ENCODE measurements around the gene LRRC37A3. TPM values are rescaled to one million over a fixed set of nuclear protein-coding genes. Genes with fewer than 3 reads are reported as not detected.
"Not testable (repeated sequence)": the region's sequence is repeated elsewhere in the genome, so short reads cannot be mapped to it uniquely, and the experiment has no call there.

The LRRC37A3 gene
- total RNA-seq, 1 experiment from 2014 or later: 10.1 TPM

- H3K27ac ChIP-seq (ENCODE audit: low read length); H3K27me3 ChIP-seq (ENCODE audit: low read length); H4K20me1 ChIP-seq (ENCODE audit: insufficient read depth, low read depth, low read length); H3K9me2 ChIP-seq (replicated peaks; ENCODE audit: insufficient read depth, low read length); DNase-seq; H3K4me3 ChIP-seq (ENCODE audit: low read length); H3K9ac ChIP-seq (ENCODE audit: low read length); H3K4me2 ChIP-seq (ENCODE audit: low read depth, low read length, poor library complexity, severe bottlenecking); H3K79me2 ChIP-seq (ENCODE audit: low read length); H3K9me3 ChIP-seq (ENCODE audit: low read length); H3K4me1 ChIP-seq (ENCODE audit: low read length); H2AFZ ChIP-seq (ENCODE audit: low read length); H3K36me3 ChIP-seq (ENCODE audit: insufficient read depth, low read length): not testable (repeated sequence)
Measured at GRCh38 chr17:64930374-64930773, 11.1 kb upstream of the LRRC37A3 start.

GRCh38 chr17:64929419-64930209, 10.3 kb upstream of the LRRC37A3 start:
- not testable (repeated sequence) for H4K20me1 ChIP-seq (ENCODE audit: insufficient read depth, low read depth, low read length); H3K4me3 ChIP-seq (ENCODE audit: low read length); H3K79me2 ChIP-seq (ENCODE audit: low read length); H3K36me3 ChIP-seq (ENCODE audit: insufficient read depth, low read length); H3K9me3 ChIP-seq (ENCODE audit: low read length); H3K4me1 ChIP-seq (ENCODE audit: low read length); DNase-seq; H2AFZ ChIP-seq (ENCODE audit: low read length); H3K27me3 ChIP-seq (ENCODE audit: low read length); H3K9me2 ChIP-seq (replicated peaks; ENCODE audit: insufficient read depth, low read length); H3K9ac ChIP-seq (ENCODE audit: low read length); H3K27ac ChIP-seq (ENCODE audit: low read length); H3K4me2 ChIP-seq (ENCODE audit: low read depth, low read length, poor library complexity, severe bottlenecking)

GRCh38 chr17:64928701-64929100, 9.4 kb upstream of the LRRC37A3 start:
- not testable (repeated sequence) for H3K4me1 ChIP-seq (ENCODE audit: low read length); DNase-seq; H4K20me1 ChIP-seq (ENCODE audit: insufficient read depth, low read depth, low read length); H3K36me3 ChIP-seq (ENCODE audit: insufficient read depth, low read length); H3K79me2 ChIP-seq (ENCODE audit: low read length); H3K9me2 ChIP-seq (replicated peaks; ENCODE audit: insufficient read depth, low read length); H3K27me3 ChIP-seq (ENCODE audit: low read length); H2AFZ ChIP-seq (ENCODE audit: low read length); H3K9ac ChIP-seq (ENCODE audit: low read length); H3K27ac ChIP-seq (ENCODE audit: low read length); H3K4me2 ChIP-seq (ENCODE audit: low read depth, low read length, poor library complexity, severe bottlenecking); H3K9me3 ChIP-seq (ENCODE audit: low read length); H3K4me3 ChIP-seq (ENCODE audit: low read length)

GRCh38 chr17:64927444-64927843, 8.2 kb upstream of the LRRC37A3 start:
- not testable (repeated sequence) for H3K4me3 ChIP-seq (ENCODE audit: low read length); H3K9me2 ChIP-seq (replicated peaks; ENCODE audit: insufficient read depth, low read length); H3K36me3 ChIP-seq (ENCODE audit: insufficient read depth, low read length); H3K27ac ChIP-seq (ENCODE audit: low read length); H3K4me2 ChIP-seq (ENCODE audit: low read depth, low read length, poor library complexity, severe bottlenecking); H3K79me2 ChIP-seq (ENCODE audit: low read length); H2AFZ ChIP-seq (ENCODE audit: low read length); H3K9me3 ChIP-seq (ENCODE audit: low read length); H4K20me1 ChIP-seq (ENCODE audit: insufficient read depth, low read depth, low read length); H3K9ac ChIP-seq (ENCODE audit: low read length); H3K27me3 ChIP-seq (ENCODE audit: low read length)
- peak; percentile 88 for DNase-seq
- peaks cover 17% of the 10 kb centered on the region for H3K4me1 ChIP-seq (ENCODE audit: low read length)

GRCh38 chr17:64926430-64926829, 7.2 kb upstream of the LRRC37A3 start:
- not testable (repeated sequence) for H3K9ac ChIP-seq (ENCODE audit: low read length); H3K27me3 ChIP-seq (ENCODE audit: low read length); H3K27ac ChIP-seq (ENCODE audit: low read length); H3K9me2 ChIP-seq (replicated peaks; ENCODE audit: insufficient read depth, low read length); H3K4me2 ChIP-seq (ENCODE audit: low read depth, low read length, poor library complexity, severe bottlenecking); H3K36me3 ChIP-seq (ENCODE audit: insufficient read depth, low read length); H3K79me2 ChIP-seq (ENCODE audit: low read length); H2AFZ ChIP-seq (ENCODE audit: low read length); H4K20me1 ChIP-seq (ENCODE audit: insufficient read depth, low read depth, low read length); H3K4me3 ChIP-seq (ENCODE audit: low read length); H3K9me3 ChIP-seq (ENCODE audit: low read length); DNase-seq
- peaks cover 18% of the 10 kb centered on the region for H3K4me1 ChIP-seq (ENCODE audit: low read length)

- not testable (repeated sequence) for H3K9me2 ChIP-seq (replicated peaks; ENCODE audit: insufficient read depth, low read length); H3K9ac ChIP-seq (ENCODE audit: low read length); H3K79me2 ChIP-seq (ENCODE audit: low read length); DNase-seq; H3K4me3 ChIP-seq (ENCODE audit: low read length); H3K9me3 ChIP-seq (ENCODE audit: low read length); H2AFZ ChIP-seq (ENCODE audit: low read length); H3K27ac ChIP-seq (ENCODE audit: low read length); H3K27me3 ChIP-seq (ENCODE audit: low read length); H4K20me1 ChIP-seq (ENCODE audit: insufficient read depth, low read depth, low read length); H3K36me3 ChIP-seq (ENCODE audit: insufficient read depth, low read length); H3K4me2 ChIP-seq (ENCODE audit: low read depth, low read length, poor library complexity, severe bottlenecking)
- peaks cover 21% of the 10 kb centered on the region for H3K4me1 ChIP-seq (ENCODE audit: low read length)
Measured at GRCh38 chr17:64925244-64925643, 6.0 kb upstream of the LRRC37A3 start.

GRCh38 chr17:64923051-64923568, 3.8 kb upstream of the LRRC37A3 start:
- H3K4me2 ChIP-seq (ENCODE audit: low read depth, low read length, poor library complexity, severe bottlenecking): peak overlapping the region; percentile 68
- 0 out of 2 replicates have a peak overlapping the region, but pooled peaks have one; percentile 26 for H3K4me3 ChIP-seq (ENCODE audit: low read length)

GRCh38 chr17:64920419-64921172, 1.3 kb upstream of the LRRC37A3 start:
- no peaks in the 10 kb centered on the region for H3K36me3 ChIP-seq (ENCODE audit: insufficient read depth, low read length)
- peak overlapping the region; percentile 73 for H3K9ac ChIP-seq (ENCODE audit: low read length)

More at GRCh38 chr17:64923051-64923568, 3.8 kb upstream of the LRRC37A3 start:
- not testable (repeated sequence) for H3K27me3 ChIP-seq (ENCODE audit: low read length); H4K20me1 ChIP-seq (ENCODE audit: insufficient read depth, low read depth, low read length); H3K36me3 ChIP-seq (ENCODE audit: insufficient read depth, low read length); H3K79me2 ChIP-seq (ENCODE audit: low read length); H3K9me3 ChIP-seq (ENCODE audit: low read length); H3K9me2 ChIP-seq (replicated peaks; ENCODE audit: insufficient read depth, low read length)
- Histone ChIP-seq H3K4me1 (ENCODE audit: low read length) (peaks cover 26% of the 10 kb centered on the region), H3K9ac (ENCODE audit: low read length) (peak overlapping the region; percentile 45), H3K27ac (ENCODE audit: low read length) (peak overlapping the region; percentile 80), H2AFZ (ENCODE audit: low read length) (peak overlapping the region; percentile 49; the same call in 1 of the 2 replicates)
- DNase-seq: peak; percentile 74

More at GRCh38 chr17:64920419-64921172, 1.3 kb upstream of the LRRC37A3 start:
- Histone ChIP-seq H3K79me2 (ENCODE audit: low read length) (no peaks in the 10 kb centered on the region), H3K27me3 (ENCODE audit: low read length) (no peaks in the 10 kb centered on the region), H3K9me3 (ENCODE audit: low read length) (no peaks in the 10 kb centered on the region), H3K4me1 (ENCODE audit: low read length) (peaks cover 23% of the 10 kb centered on the region), H3K9me2 (replicated peaks; ENCODE audit: insufficient read depth, low read length) (no peaks in the 10 kb centered on the region), H3K4me2 (ENCODE audit: low read depth, low read length, poor library complexity, severe bottlenecking) (peak overlapping the region; percentile 48), H3K4me3 (ENCODE audit: low read length) (peak overlapping the region; percentile 71; the same call in 1 of the 2 replicates), H3K27ac (ENCODE audit: low read length) (no peak overlapping the region), H4K20me1 (ENCODE audit: insufficient read depth, low read depth, low read length) (no peaks in the 10 kb centered on the region), H2AFZ (ENCODE audit: low read length) (no peak overlapping the region)
- peak; percentile 45 for DNase-seq
